GM18520 (cell line): ENCODE measurements around the gene GYG1.

ENCODE experiments used
- ATAC-seq: cut with Tn5 transposase; IDR thresholded peaks from one replicate; pipeline ENCODE4 v1.9.1; 2021; ENCODE audit not compliant: unreplicated experiment

Gene GYG1

DNA sequence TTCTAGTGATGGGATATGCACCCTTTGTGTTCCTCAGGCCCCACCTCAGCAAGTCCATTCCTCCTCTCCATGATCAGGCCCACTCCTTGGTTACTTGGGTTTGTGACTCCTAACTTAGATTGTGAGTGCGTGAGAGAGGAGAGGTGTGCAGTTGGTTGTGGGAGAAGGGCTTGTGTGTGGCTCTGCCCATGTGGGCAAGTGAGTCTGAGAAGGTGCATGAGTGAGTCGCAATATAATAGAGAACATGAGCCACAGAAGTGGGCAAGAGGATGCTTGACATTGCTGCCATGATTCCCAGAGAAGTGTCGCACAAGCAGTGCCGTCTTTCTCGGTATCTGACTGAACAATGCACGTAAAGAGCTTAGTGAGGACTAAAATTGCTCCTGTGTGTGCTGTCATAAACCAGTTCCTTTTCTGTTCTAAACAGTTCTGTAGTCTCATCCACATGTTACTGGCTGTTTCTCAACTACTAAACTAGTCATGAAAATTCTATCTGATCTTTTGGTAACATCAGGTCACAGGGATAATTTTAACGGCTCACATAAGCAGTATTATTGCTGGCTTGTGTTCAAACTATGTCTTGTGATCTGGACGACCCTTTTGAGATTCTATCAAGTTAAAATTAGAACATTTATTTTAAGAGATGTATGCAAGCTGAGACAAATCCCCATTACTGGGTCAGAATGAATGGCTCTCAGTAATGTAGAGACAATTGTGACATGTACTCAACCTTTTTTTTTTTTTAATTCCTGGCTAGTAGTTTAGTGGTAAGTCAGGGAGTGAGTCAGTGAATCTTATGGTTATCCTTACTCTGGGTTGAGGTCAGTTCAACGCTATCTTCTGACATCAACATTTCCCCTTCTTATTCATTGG lies 25.6 kb downstream of the GYG1 start:
- ATAC-seq = no peak

GRCh38 chr3:149018247-149018646 lies 26.9 kb downstream of the GYG1 start:
- no peak for ATAC-seq

- ATAC-seq = no peak
These were observed 28.2 kb downstream of the GYG1 start for GRCh38 chr3:149019580-149019979.

DNA sequence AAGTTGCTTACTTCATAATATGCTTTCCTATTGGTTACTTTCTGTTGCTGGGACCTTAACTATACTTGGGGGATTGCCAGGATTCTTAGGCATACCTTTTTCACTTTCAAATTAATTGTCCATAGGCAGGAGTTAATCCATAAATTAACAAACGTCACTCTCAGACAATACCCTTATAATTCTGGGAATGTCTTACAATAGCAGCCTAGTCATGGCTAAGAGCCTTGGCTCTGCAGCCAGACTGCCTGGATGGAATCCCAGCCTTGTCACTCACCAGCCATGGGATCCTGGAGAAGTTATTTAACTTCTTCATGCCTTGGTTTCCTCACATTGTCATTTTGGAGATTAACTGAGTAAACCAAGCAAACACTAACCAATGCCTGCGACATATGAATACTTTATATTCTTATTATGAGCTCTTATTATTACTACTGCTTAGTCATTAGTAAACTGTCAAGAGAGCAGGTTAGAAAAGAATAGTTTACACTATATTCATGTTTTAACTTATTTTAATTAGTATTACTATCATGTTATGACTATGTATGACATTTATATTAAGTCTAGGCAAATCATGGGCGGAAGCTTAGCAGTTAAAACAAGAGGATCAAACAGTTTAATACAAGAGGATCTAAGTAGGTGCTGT lies 29.0 kb downstream of the GYG1 start:
- no peak for ATAC-seq

DNA sequence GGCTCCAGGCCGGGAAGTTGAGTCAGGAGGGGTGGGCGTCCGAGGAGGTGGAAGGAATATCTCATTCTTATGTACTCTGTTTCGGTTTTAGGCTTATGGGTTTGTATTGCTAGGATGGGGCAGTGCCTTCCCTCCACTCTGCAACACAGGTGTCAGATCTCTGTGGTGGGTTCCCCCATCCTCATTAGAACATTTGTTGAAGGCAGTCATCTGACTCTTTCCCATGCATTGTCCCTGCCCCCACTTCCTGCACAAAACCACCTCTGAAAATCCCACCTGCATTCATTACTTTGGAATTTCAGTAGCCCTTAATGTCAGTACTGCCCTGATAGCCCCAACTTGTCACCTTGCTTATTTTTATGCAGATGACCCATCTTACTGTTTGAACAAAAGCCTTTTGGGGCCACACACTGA lies 29.5 kb downstream of the GYG1 start:
- no peak for ATAC-seq

GRCh38 chr3:149021830-149022229 lies 30.5 kb downstream of the GYG1 start:
- ATAC-seq = no peak

DNA sequence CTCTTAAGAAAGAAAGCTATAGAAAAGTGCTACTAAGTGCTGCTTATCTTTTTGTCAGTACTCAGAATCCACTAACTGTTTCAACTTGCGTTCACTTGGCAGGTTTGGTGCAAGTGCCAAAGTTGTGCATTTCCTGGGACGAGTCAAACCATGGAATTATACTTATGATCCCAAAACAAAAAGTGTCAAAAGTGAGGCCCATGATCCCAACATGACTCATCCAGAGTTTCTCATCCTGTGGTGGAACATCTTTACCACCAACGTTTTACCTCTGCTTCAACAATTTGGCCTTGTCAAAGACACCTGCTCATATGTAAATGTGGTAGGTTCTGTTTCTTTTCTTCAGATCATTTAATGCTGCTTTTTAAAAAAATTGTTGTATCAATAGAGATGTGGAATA lies 32.6 kb downstream of the GYG1 start:
- no peak for ATAC-seq

GRCh38 chr3:149026718-149027117 lies 35.4 kb downstream of the GYG1 start:
- ATAC-seq = no peak

GRCh38 chr3:149031096-149031495 lies 39.8 kb downstream of the GYG1 start:
- ATAC-seq = no peak

DNA sequence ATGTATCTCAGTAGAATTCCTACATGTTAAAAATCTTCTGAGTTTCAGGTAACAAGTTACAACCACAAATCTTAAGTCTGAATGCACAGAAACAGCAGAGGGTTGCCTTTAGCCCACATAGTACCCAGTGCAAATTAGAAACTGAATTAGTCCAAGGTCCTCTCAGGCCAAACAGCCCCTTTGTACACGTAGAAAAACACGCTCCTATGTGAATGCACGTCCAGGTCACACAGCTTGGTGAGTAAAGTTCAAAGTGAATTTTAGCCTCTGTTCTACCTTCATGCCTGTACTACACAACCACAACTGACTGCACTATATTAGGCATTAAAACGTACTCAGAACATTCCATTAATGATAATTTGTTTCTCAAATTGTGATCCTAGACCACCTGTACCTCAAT lies 46.3 kb downstream of the GYG1 start:
- ATAC-seq = no peak

- ATAC-seq = no peak
These were observed 47.0 kb downstream of the GYG1 start for GRCh38 chr3:149038322-149038721.

DNA sequence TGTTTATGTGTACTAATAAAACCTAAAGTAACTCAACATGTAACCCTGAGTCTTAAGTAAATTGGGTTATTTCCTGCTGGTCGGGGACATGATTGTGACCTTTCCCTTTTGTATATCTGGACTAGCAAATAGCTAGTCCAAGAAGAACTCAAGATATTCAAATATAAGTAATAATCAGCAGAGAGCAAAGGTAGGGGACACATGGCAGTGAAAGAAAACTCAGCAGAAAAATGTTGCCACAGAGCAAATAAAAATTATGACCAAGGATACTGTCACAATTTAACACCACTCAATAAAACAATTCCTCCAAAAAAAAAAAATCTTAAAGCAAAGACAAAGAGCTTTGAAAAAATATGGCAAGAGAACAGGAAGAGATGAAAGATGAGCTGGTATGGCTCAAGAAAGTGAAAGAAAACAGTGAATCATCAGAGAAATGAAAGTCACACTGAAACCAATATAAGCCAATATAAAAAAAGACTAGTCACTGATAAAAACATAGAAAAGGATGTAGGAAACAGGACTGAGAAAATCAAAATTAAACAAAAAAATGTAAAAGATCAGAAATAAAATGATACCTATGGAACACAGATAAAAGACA lies 51.5 kb downstream of the GYG1 start:
- peak; percentile 50 for ATAC-seq

- ATAC-seq = no peak
These were observed 53.2 kb downstream of the GYG1 start for GRCh38 chr3:149044339-149045083.

DNA sequence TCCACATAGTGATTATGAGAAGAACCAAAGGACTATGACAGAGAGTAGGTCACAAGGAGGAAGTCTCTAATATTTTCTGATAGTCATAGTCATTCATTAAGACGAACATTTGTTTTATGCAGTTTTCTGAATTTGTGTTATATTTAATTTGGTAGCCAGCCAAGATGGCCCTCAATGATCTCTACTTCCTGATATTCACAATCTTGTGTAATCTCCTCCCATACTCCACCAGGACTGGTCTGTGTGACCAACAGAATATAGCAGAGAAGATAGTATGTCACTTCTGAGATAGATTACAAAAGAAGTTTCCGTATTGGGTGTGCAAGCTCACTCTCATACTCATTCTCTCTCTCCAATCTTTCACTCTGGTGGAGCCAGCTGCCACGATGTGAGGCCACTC lies 64.2 kb downstream of the GYG1 start:
- no peak for ATAC-seq

DNA sequence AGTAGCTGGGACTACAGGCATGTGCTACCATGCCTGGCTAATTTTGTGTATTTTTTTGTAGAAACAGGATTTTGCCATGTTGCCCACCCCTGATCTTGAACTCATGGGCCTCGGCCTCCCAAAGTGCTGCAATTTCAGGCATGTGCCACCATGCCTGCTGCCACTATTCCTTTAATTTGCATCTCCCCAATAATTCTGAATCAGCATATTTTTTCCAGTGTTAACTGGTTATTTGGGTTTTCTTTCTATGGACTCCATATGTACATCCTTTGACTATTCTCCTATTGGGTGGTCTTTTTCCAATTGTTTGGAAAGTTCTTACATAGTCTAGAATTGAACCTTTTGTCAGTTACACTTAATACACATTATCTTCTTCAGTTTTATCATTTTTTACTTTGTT lies 66.9 kb downstream of the GYG1 start:
- ATAC-seq = no peak

GRCh38 chr3:149058602-149059001 lies 67.3 kb downstream of the GYG1 start:
- peak; percentile 41 for ATAC-seq

DNA sequence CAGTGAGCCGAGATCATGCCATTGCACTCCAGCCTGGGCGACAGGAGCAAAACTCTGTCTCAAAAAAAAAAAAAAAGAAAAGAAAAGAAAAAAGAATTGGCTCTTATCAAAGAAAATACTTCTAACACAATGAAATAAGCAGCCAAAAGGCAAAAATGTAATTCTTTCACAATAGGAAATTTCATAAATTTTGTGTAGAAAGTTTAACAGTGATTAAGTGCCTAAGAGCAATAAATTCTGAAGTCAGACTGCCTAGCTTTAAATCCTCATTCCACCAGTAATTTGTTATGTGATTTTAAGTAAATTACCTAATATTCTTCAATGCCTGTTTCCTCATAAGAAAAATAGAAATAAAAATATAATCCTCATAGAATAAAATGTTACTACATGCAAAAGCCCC lies 70.4 kb downstream of the GYG1 start:
- no peak for ATAC-seq

DNA sequence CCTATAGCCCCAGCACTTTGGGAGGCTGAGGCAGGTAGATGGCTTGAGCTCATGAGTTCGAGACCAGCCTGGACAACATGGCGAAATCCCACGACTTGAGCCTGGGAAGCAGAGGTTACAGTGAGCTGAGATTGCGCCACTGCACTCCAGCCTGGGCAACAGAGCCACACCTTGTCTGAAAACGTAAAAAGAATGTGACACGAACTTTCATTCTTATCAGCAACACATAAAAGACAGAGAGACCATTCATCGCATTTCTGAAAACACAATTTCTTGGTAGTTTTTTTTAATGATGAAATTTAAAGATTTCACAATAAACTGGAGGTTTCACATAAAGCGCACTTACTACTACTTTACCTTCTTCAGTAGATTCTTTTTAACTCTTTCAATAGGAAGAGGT lies 76.5 kb downstream of the GYG1 start:
- ATAC-seq = no peak
